Measurements from ENCODE around the gene MYOZ3. TPM values are rescaled to one million over a fixed set of nuclear protein-coding genes. Genes with fewer than 3 reads are reported as not detected.

MYOZ3 gene
- total and polyA plus RNA-seq, 10 of the 15 experiments (the other 5 are each of a cell fraction or from before 2014, with no cell fraction given) = 0.04 to 1.1 (median 0.10) TPM; not detected in 4

- TF ChIP-seq CEBPZ (IDR thresholded peaks at IDR 0.05; ENCODE audit: low read depth, low read length) = no peak
- no peak for TF ChIP-seq NFXL1 (IDR thresholded peaks at IDR 0.05; ENCODE audit: borderline replicate concordance)
- no peak for TF ChIP-seq PRDM15 (CRISPR knock-in tag; IDR thresholded peaks at IDR 0.05)
- TF ChIP-seq PAX8 (IDR thresholded peaks at IDR 0.05) = no peak
Observed at GRCh38 chr5:150631326-150631701, 29.7 kb upstream of the MYOZ3 start (continued).
